GM21825 (cell line): ENCODE data around the gene PGAP6.
"Not testable (repeated sequence)": the region's sequence is repeated elsewhere in the genome, so short reads cannot be mapped to it uniquely, and the experiment has no call there.

Source experiments
- ATAC-seq: cut with Tn5 transposase; IDR thresholded peaks from one replicate; pipeline ENCODE4 v1.9.1; 2021; ENCODE audit warnings: mild to moderate bottlenecking, moderate library complexity; ENCODE audit not compliant: unreplicated experiment

PGAP6 gene

DNA sequence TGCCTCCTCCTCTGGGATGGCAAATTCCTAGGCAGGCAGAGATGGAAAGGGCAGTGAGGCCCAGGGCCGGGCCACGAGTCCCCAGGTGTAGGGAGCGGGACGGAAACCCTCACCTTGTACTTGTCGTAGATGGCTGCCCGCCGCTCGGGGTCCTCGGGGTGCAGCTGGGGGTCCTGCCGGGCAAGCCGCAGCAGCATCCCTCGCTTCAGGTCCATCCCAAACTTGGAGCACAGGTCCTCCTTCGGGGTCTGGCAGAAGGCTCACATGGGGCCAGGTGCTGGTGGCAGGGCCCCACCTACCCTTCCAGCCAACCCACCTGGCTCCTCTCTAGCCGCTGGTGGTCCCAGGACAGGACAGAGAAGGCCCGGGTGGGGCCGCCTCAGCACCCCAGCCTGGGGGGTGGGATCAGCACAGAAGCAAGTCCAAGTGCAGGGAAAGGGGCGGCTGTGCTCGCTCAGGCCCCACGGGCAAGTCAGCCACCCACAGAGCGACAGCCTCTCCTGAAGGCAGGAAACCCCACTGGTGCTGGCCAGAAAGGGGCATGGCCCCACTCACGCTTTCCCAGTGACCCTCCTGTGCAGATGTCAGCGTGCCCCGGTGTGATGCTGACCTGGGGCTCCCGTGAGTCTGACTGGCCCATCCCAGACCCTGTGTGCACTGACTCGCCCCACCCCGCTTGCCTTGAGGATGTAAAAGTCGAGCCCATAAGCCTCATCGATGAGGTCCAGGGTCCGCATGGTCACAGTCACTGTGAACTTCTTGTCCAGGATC is 13.2 kb downstream of the PGAP6 start:
- no peak for ATAC-seq

DNA sequence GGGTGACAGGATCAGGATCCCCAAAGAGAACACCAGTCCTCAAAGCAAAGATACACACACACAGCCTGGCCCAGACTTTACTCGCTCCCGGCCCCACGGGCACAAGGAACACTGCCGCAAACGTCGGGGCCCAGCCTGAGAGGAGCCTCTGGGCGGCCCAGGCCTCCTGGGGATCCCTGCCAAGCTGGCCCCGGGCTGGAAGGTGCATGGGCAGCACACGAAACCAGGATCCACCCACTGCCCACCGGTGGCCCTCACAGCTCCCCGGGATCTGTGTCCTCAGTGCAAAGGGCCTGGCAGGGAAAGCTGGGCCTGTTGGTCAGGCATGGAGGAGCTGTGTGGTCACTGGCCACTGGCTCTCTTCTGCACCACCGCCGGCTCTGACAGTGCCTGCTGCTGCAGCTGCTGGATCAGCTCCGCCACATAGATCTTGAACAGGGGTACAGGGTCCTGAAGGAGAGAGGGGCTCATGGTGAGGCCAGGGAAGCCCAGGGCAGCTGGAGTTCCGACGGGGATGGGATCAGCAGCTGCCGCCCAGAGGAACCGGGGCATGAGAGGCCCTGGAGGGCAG is 14.4 kb downstream of the PGAP6 start:
- no peak for ATAC-seq

DNA sequence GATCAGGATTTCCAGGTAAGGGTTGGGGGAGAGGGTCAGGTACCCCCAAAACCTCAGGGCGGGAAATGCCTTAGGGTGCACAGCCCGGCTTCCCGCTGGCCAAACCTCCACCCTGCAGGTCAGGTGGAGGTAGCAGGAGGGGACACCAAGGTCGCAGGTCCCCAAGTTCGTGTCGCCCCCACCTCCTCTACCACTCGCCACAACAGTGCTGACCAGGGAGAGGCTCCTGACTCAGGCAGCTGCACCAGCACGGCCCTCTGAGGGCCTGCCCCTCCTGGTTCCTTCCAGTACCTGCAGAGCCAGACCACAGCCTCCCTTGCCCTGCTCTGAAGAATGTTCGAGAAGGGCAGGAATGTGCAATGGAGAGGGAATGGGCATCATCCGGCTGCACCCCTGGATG is 15.3 kb downstream of the PGAP6 start:
- no peak for ATAC-seq

DNA sequence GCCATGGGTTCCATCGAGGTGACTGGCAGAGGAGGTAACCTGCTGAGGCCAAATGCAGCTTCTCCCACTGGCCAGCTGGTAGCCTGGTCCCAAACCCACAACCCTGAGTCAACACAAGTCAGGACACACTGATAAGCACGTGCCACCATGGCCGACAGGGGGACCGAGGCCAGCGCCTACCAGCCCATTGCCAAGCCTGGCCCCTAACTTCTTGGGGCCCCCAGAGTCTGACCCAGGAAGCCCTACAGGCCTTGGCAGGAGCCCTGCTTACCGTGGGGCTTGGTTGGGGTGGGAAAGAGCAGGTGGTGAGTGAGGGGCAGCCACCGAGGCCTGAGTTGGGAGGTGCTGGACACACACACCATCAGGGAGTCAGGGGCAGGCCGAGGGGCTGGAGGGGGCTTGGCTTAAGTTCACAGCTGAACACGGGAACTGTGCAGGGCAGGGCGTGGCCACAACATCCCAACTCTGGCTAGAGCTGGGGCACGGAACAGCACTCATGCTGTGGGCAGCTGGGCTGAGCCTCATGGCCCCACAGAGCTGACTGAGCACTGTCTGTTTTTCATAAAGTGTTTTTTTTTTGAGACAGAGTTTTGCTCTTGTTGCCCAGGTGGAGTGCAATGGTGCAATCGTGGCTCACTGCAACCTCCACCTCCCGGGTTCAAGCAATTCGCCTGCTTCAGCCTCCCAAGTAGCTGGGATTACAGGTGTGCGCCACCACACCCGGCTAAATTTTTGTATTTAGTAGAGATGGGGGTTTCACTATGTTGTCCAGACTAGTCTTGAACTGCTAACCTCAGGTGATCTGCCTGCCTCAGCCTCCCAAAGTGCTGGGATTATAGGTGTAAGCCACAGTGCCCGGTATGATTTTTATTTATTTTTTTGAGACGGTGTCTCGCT is 16.9 kb downstream of the PGAP6 start:
- ATAC-seq: no peak

DNA sequence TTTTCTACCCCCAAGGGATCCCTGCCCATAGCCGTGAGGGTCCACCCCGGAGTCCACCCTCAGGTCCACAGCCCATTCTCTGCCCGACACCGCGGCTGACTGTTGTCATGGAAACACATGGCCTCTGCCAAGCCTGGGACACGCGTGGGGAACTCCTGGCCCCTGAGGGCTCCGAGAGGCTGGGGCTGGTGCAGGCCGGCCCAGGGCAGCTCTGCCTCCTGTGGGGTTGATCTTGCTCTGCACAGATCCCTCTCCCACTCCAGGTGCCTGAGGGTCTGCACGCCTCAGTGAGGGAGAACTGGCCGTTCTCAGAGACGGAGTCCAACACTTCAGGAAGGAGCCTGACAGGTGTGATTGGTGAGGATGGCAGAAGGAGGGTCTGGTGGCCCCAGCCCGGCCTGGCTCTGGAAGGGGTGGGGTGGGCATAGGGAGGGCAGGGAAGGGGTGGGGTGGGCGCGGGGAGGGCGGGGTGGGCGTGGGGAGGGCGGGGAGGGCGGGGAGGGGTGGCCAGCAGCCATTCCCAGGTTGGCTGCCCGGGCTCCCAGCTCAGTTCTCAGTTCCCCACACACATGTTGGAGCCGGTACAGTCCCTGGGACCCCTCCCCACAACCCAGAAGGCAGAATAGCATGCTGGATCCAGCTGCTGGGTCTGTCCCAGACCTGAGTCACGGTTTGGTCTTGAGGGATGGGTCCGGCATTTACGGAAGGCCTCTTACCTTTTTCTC is 17.9 kb downstream of the PGAP6 start:
- ATAC-seq: no peak

DNA sequence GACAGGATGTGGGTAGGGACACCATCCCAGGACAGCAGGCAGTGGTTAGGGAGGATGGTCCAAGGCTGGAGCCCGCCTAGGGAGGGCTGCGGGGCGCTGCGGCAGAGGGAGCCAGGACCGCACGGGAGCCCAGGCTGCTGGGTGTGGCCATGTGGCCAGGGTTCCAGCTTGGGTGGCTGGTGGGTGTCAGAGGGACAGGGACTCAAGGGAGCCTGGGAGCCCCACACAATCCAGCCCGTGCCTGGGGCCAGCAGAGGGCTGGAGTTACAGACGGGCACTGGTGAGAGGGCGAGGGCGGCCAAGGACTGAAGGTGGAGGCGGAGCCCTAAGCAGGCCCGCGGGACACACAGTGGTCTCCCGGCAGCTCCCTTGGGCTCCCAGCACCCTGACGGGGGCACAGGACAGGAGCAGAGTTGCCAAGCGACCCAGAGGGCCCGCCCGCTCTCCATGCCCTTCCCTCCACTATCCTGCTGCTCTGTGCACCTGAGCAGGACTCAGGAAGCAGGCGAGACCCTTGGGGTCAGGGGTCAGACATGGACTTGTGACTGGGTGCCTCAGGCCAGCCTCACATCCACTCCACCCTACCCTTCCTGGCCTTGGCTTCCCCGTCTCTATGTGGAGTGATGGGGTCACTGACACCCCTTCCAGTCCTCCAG is 18.5 kb downstream of the PGAP6 start:
- no peak for ATAC-seq

DNA sequence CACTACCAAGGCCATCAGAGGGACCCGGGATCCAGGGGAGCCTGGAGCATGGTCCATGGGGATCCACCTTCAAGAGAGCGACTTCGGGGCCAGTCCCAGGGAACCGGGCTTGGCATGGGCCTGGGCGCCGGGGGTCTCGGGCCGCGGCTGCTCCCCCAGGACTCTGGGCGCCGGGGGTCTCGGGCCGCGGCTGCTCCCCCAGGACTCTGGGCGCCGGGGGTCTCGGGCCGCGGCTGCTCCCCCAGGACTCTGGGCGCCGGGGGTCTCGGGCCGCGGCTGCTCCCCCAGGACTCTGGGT is 19.1 kb downstream of the PGAP6 start:
- not testable (repeated sequence) for ATAC-seq

DNA sequence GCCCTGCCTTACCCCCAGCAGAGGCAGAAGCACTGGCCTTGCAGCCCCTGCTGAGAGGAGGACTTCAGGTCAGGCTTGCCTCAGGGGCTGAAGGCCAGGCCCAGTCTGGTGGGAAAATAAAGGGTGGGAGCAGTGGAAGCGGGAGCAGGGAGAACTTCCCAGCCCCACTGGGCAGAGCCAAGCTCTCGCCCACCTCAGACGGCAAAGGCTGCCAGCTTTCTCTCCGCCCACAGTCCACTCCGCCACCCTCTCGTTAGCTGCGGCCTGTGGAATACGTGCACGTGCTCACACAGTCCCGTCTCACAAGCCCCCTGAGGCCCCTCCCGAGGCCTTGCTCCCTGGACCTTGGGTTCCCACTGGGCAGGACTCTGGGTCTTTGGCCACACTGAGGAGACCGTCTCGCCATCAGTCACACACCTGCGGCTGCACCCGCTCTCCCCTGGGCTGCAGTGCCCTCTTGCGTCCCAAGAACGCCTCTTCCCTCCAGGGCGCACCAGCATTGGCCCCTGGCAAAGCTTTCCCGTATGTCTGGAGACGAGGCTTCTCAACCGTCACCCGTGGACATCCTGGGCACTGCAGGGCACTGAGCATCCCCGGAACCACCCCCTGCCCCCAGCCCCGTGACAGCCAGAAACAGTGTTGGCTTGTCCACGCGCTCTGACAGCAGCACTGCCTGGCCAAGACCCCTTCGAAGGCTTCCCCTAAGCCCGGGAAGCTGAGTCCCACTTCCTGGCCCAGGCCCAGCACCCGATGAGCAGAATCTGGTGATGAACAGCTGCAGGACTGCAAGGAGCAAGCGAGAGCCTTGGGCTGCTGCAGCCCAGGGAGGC is 19.7 kb downstream of the PGAP6 start:
- no peak for ATAC-seq

DNA sequence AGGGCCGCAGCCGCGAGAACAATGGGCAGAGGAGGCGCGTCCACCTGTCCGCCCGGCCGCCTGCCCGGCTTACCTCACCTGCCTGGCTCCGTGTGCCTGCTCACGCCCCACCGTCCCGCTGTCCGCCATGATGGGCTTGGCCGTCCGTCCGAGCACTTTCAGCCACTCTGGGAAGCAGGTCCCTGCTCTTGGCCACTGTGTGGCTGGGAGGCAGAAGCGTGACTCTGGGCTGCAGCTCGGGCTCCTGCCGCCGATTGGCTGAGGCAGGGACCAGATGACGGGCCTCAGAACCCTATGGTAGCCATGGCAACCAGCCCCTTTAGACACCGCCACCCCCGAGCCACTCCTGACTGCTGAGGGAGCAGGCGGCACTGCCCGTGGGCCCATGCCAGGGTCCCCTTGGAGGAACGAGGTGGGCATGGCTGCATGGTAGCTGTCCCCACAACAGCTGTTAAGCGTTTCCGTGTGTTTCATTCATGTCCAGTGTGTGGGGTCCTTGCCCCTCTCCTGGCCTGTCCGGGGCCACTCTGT is 20.4 kb downstream of the PGAP6 start:
- no peak for ATAC-seq

DNA sequence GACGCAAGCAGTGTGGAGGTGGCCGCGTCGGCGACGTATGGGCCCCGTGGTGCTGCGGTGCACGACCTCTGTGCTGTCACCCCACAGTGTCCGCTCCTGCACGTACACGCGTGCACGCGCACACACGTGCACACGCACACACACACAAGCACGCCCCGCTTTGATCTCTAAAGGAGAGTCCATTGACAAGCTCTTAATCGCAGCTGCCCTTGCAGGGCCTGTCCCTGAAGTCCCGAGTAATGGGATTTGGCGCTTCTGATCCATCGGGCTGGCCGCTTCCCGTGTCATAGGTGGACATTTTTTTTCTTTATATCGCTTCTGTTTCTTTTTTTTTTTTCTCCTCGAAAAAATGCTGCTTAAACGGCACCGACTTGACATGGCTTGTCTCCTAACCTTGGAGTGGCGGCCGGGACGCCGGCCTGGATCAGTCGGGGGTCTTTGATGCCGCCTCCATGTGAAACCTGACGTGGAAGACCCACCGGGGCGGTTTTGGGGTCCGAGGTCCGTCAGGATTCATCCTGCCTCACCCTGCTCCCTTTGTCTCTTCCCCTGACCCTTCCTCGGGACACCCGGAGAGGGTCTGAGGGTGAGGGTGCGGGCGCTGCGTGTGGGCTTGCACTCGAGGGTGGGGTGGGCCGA is 21.0 kb downstream of the PGAP6 start:
- ATAC-seq: no peak

DNA sequence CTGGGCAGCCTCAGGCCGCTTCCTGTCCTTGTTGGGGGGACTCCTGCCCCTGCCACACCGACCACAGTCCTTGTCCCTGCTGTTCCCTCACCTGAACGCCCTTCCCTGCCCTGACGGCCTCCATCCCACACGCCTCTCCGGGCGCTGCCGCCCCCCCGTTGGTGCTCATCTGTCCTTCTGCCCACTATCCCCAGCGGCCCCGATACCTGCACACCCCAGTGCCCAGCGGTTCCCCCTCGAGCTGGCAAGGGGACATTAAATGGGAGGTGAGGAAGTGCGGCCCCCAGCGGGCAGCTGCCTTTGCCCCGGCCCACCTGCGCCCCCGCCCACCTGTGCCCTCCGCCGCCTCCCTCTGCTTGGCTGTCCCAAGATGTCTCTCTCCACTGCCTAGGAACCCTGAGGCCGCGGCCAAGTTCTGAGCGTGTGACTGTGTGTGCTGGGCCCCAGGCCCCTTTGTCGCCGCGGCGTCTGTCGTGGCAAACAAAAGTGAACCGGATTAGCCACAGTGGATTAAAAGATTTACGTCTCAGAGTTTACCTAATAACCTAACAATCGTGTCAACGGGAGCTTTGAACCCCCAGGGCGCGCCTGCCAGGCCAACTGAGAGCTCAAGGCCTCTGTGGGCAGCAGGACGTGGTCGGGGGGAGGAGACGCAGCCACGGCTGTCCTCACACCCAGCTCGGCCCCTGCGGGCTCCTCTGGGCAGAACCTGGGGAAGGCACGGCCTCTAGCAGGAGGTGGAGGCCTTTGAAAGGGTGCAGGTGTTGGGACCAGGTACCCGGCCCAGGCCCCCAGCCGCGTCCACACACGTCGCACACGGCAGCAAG is 21.7 kb downstream of the PGAP6 start:
- no peak for ATAC-seq

DNA sequence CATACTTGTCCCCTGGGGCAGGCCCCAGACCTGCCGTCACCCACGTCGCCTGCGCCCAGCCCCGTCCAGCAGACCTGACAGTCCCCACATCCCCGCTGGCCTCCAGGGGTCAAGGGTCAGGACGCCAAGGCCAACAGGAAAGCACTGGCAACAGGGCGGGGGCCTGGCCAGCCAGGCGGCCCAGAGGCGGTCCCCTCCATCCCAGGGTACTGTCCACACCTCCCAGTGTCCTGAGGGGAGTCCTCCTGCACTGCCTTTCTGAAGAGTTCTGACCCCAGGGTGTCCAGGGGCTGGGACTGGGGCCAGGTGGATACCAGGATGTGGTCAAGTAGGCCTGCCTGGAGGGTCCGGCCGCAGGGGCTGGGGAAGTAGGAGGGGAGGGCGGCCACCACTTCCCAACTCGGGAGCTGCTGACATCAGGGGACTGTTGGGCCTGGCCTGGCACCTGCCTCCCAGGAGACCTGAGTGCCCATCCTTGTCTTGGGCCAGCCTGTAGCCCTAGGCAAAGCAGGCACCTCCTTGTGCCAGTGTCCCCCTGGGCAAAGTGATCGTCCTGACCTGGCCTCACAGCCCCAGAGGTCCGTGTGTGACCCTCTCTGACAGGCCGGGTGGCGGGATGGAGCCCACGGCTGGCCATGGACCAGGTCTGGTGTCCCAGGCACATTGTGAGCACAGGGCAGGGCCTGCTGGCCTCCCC is 22.6 kb downstream of the PGAP6 start:
- no peak for ATAC-seq

DNA sequence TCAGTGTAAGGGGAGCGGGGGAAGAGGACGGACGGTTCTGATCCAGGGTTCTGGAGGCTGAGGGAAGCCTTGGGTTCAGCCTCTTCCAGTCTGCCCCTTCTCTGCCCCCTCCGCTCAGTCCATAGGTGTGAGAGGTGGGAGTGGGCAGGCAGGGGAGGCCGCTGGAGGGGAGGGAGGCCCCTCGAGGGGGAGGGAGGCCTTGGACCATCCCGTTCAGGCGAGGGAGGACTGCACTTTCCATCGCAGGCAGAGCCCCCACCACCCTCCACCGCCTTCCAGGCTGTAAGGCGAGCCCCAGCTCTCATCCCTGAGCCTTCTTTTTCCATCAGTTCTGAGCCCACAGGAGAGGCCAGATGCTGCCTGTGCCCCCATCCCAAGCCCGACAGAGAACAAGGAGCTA is 25.0 kb downstream of the PGAP6 start:
- ATAC-seq: no peak

DNA sequence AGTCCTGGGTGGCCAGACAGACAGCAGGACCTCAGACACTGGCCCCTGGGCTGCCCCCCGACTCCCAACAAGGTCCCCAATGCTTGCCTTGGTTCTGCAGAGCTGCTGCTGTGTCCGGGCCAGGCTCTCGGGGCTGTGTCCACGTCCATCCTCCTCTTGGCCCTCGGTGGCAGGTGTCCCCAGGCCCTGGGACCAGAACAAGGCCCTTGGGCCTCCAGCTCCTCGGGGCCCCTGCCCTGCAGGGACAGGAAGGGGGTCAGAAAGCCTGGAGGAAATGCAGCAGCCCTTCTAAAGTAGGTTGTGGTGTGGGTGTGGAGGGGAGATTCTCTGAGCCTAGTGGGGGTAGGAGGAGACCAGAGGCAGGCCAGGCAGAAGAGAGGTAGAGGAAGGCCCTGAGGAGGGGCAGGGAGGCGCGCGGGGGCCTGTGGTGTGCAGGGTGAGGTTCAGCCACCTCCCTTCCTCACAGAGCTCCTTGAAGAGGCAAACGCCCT is 26.8 kb downstream of the PGAP6 start:
- no peak for ATAC-seq

DNA sequence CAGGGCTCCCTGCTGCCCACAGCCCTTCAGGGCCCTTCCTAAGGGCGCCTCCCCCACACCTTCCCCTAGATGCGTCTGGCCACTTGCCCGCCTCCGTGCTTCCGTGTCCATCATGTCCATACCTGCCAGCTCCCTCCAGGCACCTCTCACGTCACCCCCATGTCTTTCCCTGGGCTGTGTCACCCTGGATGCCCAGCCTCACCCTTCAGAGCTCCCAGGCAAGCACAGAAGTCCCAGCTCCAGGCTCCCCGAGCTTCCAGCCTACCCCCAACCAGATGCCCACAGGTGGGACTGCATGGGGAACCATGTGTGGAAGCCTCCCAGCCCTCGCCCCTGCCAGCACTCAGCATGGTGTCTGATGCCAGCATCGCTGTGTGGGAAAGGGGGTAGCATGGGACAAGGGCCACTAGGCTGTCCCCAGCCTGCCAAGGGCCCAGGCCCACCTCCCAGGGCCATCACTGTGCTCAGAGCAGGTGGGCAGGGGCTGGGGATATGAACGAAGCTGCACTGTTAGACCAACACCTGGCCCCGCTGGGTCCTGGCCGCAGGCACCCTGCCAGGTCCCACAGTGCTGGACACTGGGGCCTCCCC is 27.4 kb downstream of the PGAP6 start:
- no peak for ATAC-seq

DNA sequence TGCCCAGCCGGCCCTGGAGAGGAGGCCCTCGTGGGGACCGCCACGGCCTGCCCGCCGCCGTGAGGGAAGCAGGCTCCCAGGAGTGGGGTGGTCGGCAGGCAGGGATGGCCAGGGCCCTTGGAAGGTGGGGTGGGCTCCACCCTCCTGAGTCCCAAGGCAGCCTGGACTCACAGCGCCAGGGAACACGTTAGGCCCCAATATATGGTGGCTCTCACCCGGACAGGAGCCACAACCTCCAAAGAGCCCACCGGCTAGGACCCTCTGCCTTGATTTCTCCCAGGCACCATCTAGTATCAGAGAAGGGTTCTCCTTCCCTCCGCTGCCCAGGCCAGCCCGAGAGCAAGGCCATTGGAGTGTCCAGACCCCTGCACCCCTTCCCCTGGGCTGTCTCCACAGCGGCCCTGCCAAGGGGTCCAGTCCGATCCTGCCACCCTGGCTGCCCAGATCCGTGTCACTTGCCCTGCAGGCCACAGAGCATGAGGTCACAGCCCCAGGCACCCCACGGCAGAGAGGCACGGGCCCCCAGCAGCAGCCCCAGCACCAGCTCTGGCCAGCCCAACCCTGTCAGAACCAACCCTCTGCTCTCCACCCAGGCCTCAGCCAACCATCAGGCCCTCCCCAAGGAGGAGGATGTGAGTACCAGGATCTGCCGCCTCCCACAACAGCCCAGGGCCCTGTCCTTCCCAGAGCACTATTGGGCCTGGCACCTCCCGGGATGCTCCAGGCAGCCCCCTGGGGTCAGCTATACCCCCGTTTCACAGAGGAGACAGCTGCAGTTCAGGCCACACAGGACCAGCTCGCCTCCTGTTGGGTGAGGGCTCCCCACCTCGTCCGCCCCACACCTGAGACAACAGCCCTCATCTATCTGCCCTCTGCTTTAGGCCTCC is 28.1 kb downstream of the PGAP6 start:
- ATAC-seq: no peak
